Fibroblast of skin of abdomen (primary cell): ENCODE measurements around the gene ATP8B4.
A peak's percentile ranks its signal among the peaks of the same experiment; 100 is the strongest.
"Not testable (repeated sequence)": the region's sequence is repeated elsewhere in the genome, so short reads cannot be mapped to it uniquely, and the experiment has no call there.

Experiments used
- DNase-seq: peaks from one replicate; pipeline ENCODE4 v3.0.0-alpha.2; 2013

Gene ATP8B4

GRCh38 chr15:50108461-50108860 is 10.6 kb downstream of the ATP8B4 start:
- no peak for DNase-seq

GRCh38 chr15:50107591-50108408 is 11.2 kb downstream of the ATP8B4 start:
- DNase-seq = no peak

GRCh38 chr15:50107157-50107556 is 11.9 kb downstream of the ATP8B4 start:
- DNase-seq = no peak

- no peak for DNase-seq
Measured at GRCh38 chr15:50106457-50106856, 12.6 kb downstream of the ATP8B4 start.

- no peak for DNase-seq
Measured at GRCh38 chr15:50100486-50100885, 18.5 kb downstream of the ATP8B4 start.

GRCh38 chr15:50098545-50098944 is 20.5 kb downstream of the ATP8B4 start:
- no peak for DNase-seq

GRCh38 chr15:50095938-50096821 is 22.9 kb downstream of the ATP8B4 start:
- no peak for DNase-seq

- DNase-seq = not testable (repeated sequence)
Measured at GRCh38 chr15:50089386-50089785, 29.6 kb downstream of the ATP8B4 start.

GRCh38 chr15:50084932-50085331 is 34.1 kb downstream of the ATP8B4 start:
- DNase-seq = no peak

GRCh38 chr15:50083424-50084025 is 35.5 kb downstream of the ATP8B4 start:
- peak; percentile 21 for DNase-seq

GRCh38 chr15:50082066-50082465 is 37.0 kb downstream of the ATP8B4 start:
- DNase-seq = no peak

GRCh38 chr15:50077651-50078050 is 41.4 kb downstream of the ATP8B4 start:
- DNase-seq = no peak

- no peak for DNase-seq
Measured at GRCh38 chr15:50077176-50077575, 41.9 kb downstream of the ATP8B4 start.

GRCh38 chr15:50075319-50075718 is 43.7 kb downstream of the ATP8B4 start:
- DNase-seq = no peak

GRCh38 chr15:50071551-50072258 is 47.3 kb downstream of the ATP8B4 start:
- DNase-seq = no peak

- DNase-seq = no peak
Measured at GRCh38 chr15:50068016-50068415, 51.0 kb downstream of the ATP8B4 start.

GRCh38 chr15:50067254-50067653 is 51.8 kb downstream of the ATP8B4 start:
- DNase-seq = no peak

- DNase-seq = no peak
Measured at GRCh38 chr15:50066666-50067065, 52.4 kb downstream of the ATP8B4 start.

GRCh38 chr15:50066202-50066601 is 52.8 kb downstream of the ATP8B4 start:
- DNase-seq = no peak

- DNase-seq = no peak
Measured at GRCh38 chr15:50065279-50065678, 53.8 kb downstream of the ATP8B4 start.

- no peak for DNase-seq
Measured at GRCh38 chr15:50064673-50065072, 54.4 kb downstream of the ATP8B4 start.

- DNase-seq = no peak
Measured at GRCh38 chr15:50063226-50063625, 55.8 kb downstream of the ATP8B4 start.

- no peak for DNase-seq
Measured at GRCh38 chr15:50061503-50061902, 57.5 kb downstream of the ATP8B4 start.
